Heart right ventricle (tissue), 16 donors: ENCODE measurements around the gene OMP. TPM values are rescaled to one million over a fixed set of nuclear protein-coding genes. Genes with fewer than 3 reads are reported as not detected.
A peak's percentile ranks its signal among the peaks of the same experiment; 100 is the strongest.
"Not testable (repeated sequence)": the region's sequence is repeated elsewhere in the genome, so short reads cannot be mapped to it uniquely, and the experiment has no call there.

Source experiments
- ATAC-seq, 8 donors: fragments of 200-7000 bp; cut with Tn5 transposase; one replicate each; pipeline ENCODE4 v1.9.1; 2020; ENCODE audit warnings: mild to moderate bottlenecking in 8 of 8, moderate library complexity in 8 of 8, moderate number of reproducible peaks in 1 of 8
- DNase-seq, 2 donors: peaks; one replicate each; pipeline ENCODE4 v3.0.0-alpha.2; 2020
- H3K27ac ChIP-seq, 10 donors: fragments of 200-600 bp; sonication (generic) in 2 of 10; one replicate each; pipeline versions ENCODE4 v1.5.0 to v1.8.0; 2020 to 2022; ENCODE audit warnings: mild to moderate bottlenecking in 3 of 10
- H3K27me3 ChIP-seq, 7 donors: fragments of 200-600 bp; one replicate each; pipeline ENCODE4 v1.8.0; 2021 to 2022; ENCODE audit warnings: mild to moderate bottlenecking in 2 of 7
- H3K36me3 ChIP-seq, 9 donors: fragments of 200-600 bp; sonication (generic) in 1 of 9; one replicate each; pipeline versions ENCODE4 v1.5.0 to v1.8.0; 2020 to 2022; ENCODE audit warnings: mild to moderate bottlenecking in 2 of 9
- H3K4me1 ChIP-seq, 9 donors: fragments of 200-600 bp; sonication (generic) in 1 of 9; one replicate each; pipeline versions ENCODE4 v1.5.0 to v1.8.0; 2020 to 2022; ENCODE audit warnings: mild to moderate bottlenecking in 4 of 9
- H3K4me3 ChIP-seq, 10 donors: fragments of 200-600 bp; sonication (generic) in 2 of 10; one replicate each; pipeline versions ENCODE4 v1.5.0 to v1.8.0; 2020 to 2022; ENCODE audit warnings: mild to moderate bottlenecking in 7 of 10, moderate library complexity in 2 of 10
- H3K9me3 ChIP-seq, 11 donors: fragments of 200-600 bp in 10 of 11; sonication (generic) in 2 of 11; one replicate each; pipeline versions ENCODE4 v1.5.0 to v1.8.0; 2013 to 2022; ENCODE audit warnings: mild to moderate bottlenecking in 2 of 11, control low read depth in 1 of 11, moderate library complexity in 1 of 11
- WGBS, 2 donors: extraction: QIAGEN DNeasy Blood & Tissue Kit; methylation state at CpG; one replicate each; pipeline ENCODE4 v1.1.7; 2013; ENCODE audit warnings: inconsistent platforms in 1 of 2; 5-methylcytosine and 5-hydroxymethylcytosine counted together
- intact Hi-C, 10 donors: fragments of 100-400 bp; cut with DNase I; formaldehyde crosslinking; loops; one replicate each; pipeline versions ENCODE4 v1.11.1 to v1.14.2; 2022
- polyA plus RNA-seq, 2 donors: library from polyadenylated mRNA; stranded (reverse); fragments of 200-250 nt; gene quantifications; one replicate each; pipeline ENCODE4 v1.2.3, GENCODE V29; 2013
- total RNA-seq, 10 donors: library from RNA; stranded (reverse); fragmentation: NEBNext Ultra II Directional in 3 of 10; extraction: Animal tissue kit (Norgen Biotek cat#: 25700) in 3 of 10; gene quantifications; one replicate each; pipeline versions ENCODE4 v1.2.1 to v1.2.4, GENCODE V29; 2021 to 2023
- TF ChIP-seq, protein P1 (sequence below), 9 donors: fragments of 200-600 bp; sonication (generic) in 2 of 9; IDR thresholded peaks; one replicate each; pipeline versions ENCODE4 v1.5.0 to v1.8.0; 2021 to 2022; ENCODE audit warnings: antibody characterized with exemption in 9 of 9, mild to moderate bottlenecking in 5 of 9, moderate library complexity in 1 of 9
- donor health status: Arrhythmogenic right ventricular cardiomyopathy.
- donor health status: ischemic (EF 13 %, LVEDD 7.1; RV severe dilation, severe dysfunction).
- donor health status: healthy with polysubstance abuse.
- donor health status: DM: no; HTN: yes; CAD: no.
- donor health status: DM: no; HTN: no; CAD: no.
- donor health status: ischemic (EF 25% LVEDD 6.9; RV normal size, moderate dysfunction).
- donor health status: ischemic (EF 25% LVEDD 5.7; RV mildly dilated, moderate dysfunction).
- donor health status: healthy.
- donor health status: DM: yes; HTN: yes; CAD: no.
- donor health status: Ischemic cardiomyopathy.
- donor health status: ischemic (EF 35%, LVEDD 5.7; RV mildly dilated, moderate dysfunction).
- donor health status: nonischemic (EF 11% LVEDD 7.7; RV severe dilation, severe dysfunction).
- donor health status: DM: yes; HTN: yes; CAD: no.
- donor health status: PGD.
- donor health status: ischemic (EF 29% LVEDD 5.4; RV normal size, mild dysfunction).
- donor health status: nonischemic (EF 23%, LVEDD 6.1; RV moderate dilation, normal function).

OMP gene
- total and polyA plus RNA-seq, 12 donors, result 0.58 TPM; not detected in 11

DNA sequence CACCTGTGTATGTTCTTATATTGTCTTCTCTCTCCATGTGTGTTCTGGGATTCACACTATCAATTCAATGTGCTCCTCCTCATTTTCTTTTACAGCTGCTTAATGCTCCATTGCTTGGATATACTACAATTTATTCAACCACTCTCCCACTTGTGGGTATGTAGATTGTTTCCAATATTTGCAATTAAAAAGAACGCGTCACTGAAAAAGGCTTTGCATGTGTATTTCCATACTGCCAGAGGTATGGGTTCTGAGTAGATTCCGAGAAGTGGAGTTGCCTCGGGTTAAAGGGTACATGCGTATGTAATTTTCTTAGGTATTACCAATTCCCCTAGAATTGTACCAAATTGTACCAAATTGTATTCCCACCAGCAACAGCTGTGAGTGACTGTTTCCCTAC, 42.8 kb upstream of the OMP start:
- TF ChIP-seq, protein P1, sequence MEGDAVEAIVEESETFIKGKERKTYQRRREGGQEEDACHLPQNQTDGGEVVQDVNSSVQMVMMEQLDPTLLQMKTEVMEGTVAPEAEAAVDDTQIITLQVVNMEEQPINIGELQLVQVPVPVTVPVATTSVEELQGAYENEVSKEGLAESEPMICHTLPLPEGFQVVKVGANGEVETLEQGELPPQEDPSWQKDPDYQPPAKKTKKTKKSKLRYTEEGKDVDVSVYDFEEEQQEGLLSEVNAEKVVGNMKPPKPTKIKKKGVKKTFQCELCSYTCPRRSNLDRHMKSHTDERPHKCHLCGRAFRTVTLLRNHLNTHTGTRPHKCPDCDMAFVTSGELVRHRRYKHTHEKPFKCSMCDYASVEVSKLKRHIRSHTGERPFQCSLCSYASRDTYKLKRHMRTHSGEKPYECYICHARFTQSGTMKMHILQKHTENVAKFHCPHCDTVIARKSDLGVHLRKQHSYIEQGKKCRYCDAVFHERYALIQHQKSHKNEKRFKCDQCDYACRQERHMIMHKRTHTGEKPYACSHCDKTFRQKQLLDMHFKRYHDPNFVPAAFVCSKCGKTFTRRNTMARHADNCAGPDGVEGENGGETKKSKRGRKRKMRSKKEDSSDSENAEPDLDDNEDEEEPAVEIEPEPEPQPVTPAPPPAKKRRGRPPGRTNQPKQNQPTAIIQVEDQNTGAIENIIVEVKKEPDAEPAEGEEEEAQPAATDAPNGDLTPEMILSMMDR (IDR thresholded peaks at IDR 0.05), result no peak
- DNase-seq, result no peak
- Histone ChIP-seq H3K4me3 (no peak overlapping the region), H3K27ac (no peak overlapping the region), H3K36me3 (no peaks in the 10 kb centered on the region), H3K27me3 (no peaks in the 10 kb centered on the region), H3K4me1 (no peaks in the 10 kb centered on the region), H3K9me3 (peaks cover 0 to 33% (median 15%) of the 10 kb centered on the region in 11 donors)
- 91 to 93% methylated on average over 5 of the region's 5 CpGs for whole genome bisulfite sequencing, 2 donors
- ATAC-seq, result no peak
- intact Hi-C loops, result loop anchor here in 1 of 10 donors (10.0 kb wide), 1 partner anchor 125 kb away; no protein-coding TSS in a partner anchor

DNA sequence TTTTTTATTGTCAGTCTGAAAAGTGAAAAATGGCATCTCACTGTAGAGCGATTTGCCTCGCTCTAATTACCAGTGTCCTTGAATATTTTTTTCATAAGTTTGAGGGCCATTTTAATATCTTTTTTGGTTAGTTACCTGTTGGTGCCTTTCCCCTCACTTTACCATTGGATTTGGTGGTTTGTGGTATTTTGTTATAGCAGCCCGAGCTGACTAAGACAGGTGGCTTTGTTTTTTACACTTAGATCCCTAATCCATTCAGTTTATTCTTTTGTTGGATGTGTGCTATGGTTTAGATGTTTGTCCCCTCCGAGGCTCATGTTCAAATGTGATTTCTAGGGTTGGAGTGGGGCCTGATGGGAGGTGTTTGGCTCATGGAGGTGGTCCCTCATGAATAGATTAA, 42.4 kb upstream of the OMP start:
- DNase-seq (no peak), ATAC-seq (no peak)
- Histone ChIP-seq H3K9me3 (peaks cover 0 to 33% (median 15%) of the 10 kb centered on the region in 11 donors), H3K4me3 (no peak overlapping the region), H3K27ac (no peak overlapping the region), H3K36me3 (no peaks in the 10 kb centered on the region), H3K4me1 (no peaks in the 10 kb centered on the region), H3K27me3 (no peaks in the 10 kb centered on the region)
- TF ChIP-seq, protein P1 (IDR thresholded peaks at IDR 0.05), result no peak
- intact Hi-C loops, result no loop called here
- 84% methylated on average over 4 of the region's 4 CpGs for WGBS, 2 donors

DNA sequence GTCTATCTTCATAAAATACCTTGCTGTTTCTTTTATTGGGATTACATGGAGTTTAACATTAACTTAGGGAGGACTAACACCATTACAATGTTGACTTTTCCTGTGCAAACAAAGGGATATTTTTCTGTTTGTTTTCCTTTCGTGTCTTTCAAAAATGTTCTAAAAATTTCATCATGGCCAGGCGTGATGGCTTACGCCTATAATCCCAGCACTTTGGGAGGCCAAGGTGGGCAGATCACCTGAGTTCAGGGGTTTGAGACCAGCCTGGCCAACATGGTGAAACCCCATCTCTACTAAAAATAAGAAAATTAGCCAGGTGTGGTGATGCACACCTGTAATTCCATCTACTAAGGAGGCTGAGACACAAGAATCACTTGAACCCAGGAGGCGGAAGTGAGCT, 41.4 kb upstream of the OMP start:
- intact Hi-C loops, H3K4me3 ChIP-seq, H3K27ac ChIP-seq, H3K27me3 ChIP-seq, ATAC-seq, H3K36me3 ChIP-seq, DNase-seq, H3K4me1 ChIP-seq: not testable (repeated sequence)
- 69 to 82% methylated on average over 4 of the region's 4 CpGs for WGBS, 2 donors
- peaks cover 0 to 23% (median 9%) of the 10 kb centered on the region in 11 donors for H3K9me3 ChIP-seq

DNA sequence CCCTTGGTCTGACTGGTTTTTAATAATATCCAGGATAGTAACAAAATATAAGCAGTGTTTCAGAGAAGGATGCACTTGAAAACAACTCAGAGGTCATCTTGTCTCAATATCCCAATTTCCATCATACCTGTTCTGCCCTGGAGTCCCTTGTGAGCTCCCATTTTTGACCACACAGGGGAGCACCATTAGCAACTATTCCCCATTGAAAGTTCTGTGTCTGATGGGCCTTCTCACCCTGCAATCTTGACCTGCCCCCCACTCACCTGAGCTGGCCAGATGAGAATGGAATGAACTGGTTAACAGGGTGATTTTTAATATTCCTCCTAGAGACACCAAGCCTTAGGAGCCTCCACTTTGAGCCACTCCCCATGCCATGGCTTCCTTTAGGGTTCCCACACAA, 39.7 kb upstream of the OMP start:
- Histone ChIP-seq H3K27me3 (no peaks in the 10 kb centered on the region), H3K9me3 (peaks cover 0 to 9% (median 0%) of the 10 kb centered on the region in 11 donors), H3K4me1 (peaks cover 0 to 12% (median 9%) of the 10 kb centered on the region in 9 donors), H3K4me3 (no peak overlapping the region), H3K27ac (no peak overlapping the region), H3K36me3 (no peaks in the 10 kb centered on the region)
- TF ChIP-seq, protein P1 (IDR thresholded peaks at IDR 0.05), result peak in 1 of 9 donors; percentile 8
- no peak for ATAC-seq
- DNase-seq, result no peak
- intact Hi-C loops, result no loop called here

DNA sequence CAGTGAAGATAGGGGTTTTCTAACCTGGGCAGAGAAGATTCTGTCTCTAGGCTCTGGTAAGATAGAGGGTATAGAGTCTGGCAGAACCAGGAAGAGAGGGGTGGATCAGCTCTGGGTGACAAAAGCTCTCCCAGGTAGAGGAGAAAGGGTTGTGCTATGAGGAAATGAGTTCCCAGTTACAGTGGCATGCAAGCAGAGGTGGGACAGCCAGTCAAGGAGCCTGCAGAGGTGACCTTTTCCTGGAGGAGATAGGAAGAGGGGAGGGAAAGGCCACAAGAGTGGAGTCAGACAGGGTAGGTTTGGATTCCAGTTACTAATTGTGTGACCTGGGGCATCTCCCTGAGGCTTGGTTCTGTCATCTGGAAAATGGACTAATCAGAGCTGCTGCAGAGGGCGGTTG, 39.2 kb upstream of the OMP start:
- no peak overlapping the region for H3K27ac ChIP-seq
- peaks cover 0 to 16% (median 9%) of the 10 kb centered on the region in 9 donors for H3K4me1 ChIP-seq
- WGBS, 2 donors, result 100% methylated on average over 1 of the region's 1 CpG
- DNase-seq (no peak), ATAC-seq (no peak)
- TF ChIP-seq, protein P1 (IDR thresholded peaks at IDR 0.05), result no peak
- H3K36me3 ChIP-seq, result no peaks in the 10 kb centered on the region
- no peaks in the 10 kb centered on the region for H3K27me3 ChIP-seq
- H3K9me3 ChIP-seq, result peaks cover 0 to 9% (median 0%) of the 10 kb centered on the region in 11 donors
- intact Hi-C loops, result no loop called here
- H3K4me3 ChIP-seq, result no peak overlapping the region
